GM18511 (cell line): ENCODE results near the gene MICALL2.

Experiments
- ATAC-seq: cut with Tn5 transposase; IDR thresholded peaks from one replicate; pipeline ENCODE4 v1.9.1; 2021; ENCODE audit warnings: mild to moderate bottlenecking, moderate library complexity; ENCODE audit not compliant: unreplicated experiment

MICALL2 gene

GRCh38 chr7:1458683-1459511 lies at the start of gene MICALL2:
Gene MICALL2, minus strand, starts transcription at chr7:1459470. Its CDS starts 144 bp downstream, at chr7:1459326.
- ATAC-seq: peak; percentile 27

GRCh38 chr7:1508277-1508758 lies 49.0 kb upstream of the MICALL2 start:
- ATAC-seq: no peak

- ATAC-seq: no peak
These were observed 46.7 kb upstream of the MICALL2 start for GRCh38 chr7:1505731-1506550.

- ATAC-seq: peak; percentile 86
These were observed 44.8 kb upstream of the MICALL2 start, which contains the start of gene INTS1 for GRCh38 chr7:1503816-1504775. Gene INTS1, minus strand, starts transcription at chr7:1504389. Its CDS starts 429 bp downstream, at chr7:1503960.

- ATAC-seq: no peak
These were observed 44.1 kb upstream of the MICALL2 start for GRCh38 chr7:1503390-1503789.

- no peak for ATAC-seq
These were observed 43.6 kb upstream of the MICALL2 start for GRCh38 chr7:1502845-1503244.

GRCh38 chr7:1501487-1502270 lies 42.4 kb upstream of the MICALL2 start:
- ATAC-seq: no peak

GRCh38 chr7:1500064-1500807 lies 41.0 kb upstream of the MICALL2 start:
- no peak for ATAC-seq

GRCh38 chr7:1499367-1500029 lies 40.2 kb upstream of the MICALL2 start:
- ATAC-seq: no peak

GRCh38 chr7:1498370-1499305 lies 39.4 kb upstream of the MICALL2 start:
- no peak for ATAC-seq

GRCh38 chr7:1497293-1497927 lies 38.1 kb upstream of the MICALL2 start:
- no peak for ATAC-seq

GRCh38 chr7:1496531-1497292 lies 37.4 kb upstream of the MICALL2 start:
- no peak for ATAC-seq

- no peak for ATAC-seq
These were observed 36.4 kb upstream of the MICALL2 start for GRCh38 chr7:1495564-1496242.

GRCh38 chr7:1494866-1495563 lies 35.7 kb upstream of the MICALL2 start:
- no peak for ATAC-seq

GRCh38 chr7:1494447-1494846 lies 35.2 kb upstream of the MICALL2 start:
- no peak for ATAC-seq
